Right hindlimb (tissue), 1 donor: Measurements from ENCODE around the gene ANKRD35.

Experiments
- DNase-seq: peaks from one replicate; pipeline ENCODE4 v3.0.0-alpha.2; 2018

ANKRD35 gene

GRCh38 chr1:145895471-145895870 lies 9.8 kb upstream of the ANKRD35 start:
- no peak for DNase-seq

GRCh38 chr1:145893306-145894055 lies 7.8 kb upstream of the ANKRD35 start:
- DNase-seq: no peak

- DNase-seq: peak; percentile 10
Measured at GRCh38 chr1:145892486-145893087, 6.9 kb upstream of the ANKRD35 start.

- peak; percentile 95 for DNase-seq
Measured at GRCh38 chr1:145891587-145892485, 6.2 kb upstream of the ANKRD35 start.

GRCh38 chr1:145891143-145891542 lies 5.5 kb upstream of the ANKRD35 start:
- DNase-seq: no peak

- DNase-seq: no peak
Measured at GRCh38 chr1:145889722-145890121, 4.1 kb upstream of the ANKRD35 start.

- DNase-seq: no peak
Measured at GRCh38 chr1:145887631-145888030, 2.0 kb upstream of the ANKRD35 start.

- no peak for DNase-seq
Measured at GRCh38 chr1:145886816-145887215, 1.1 kb upstream of the ANKRD35 start.

- DNase-seq: no peak
Measured at GRCh38 chr1:145886390-145886789, 724 bp upstream of the ANKRD35 start.

- no peak for DNase-seq
Measured at GRCh38 chr1:145884675-145885074, 991 bp downstream of the ANKRD35 start.

- no peak for DNase-seq
Measured at GRCh38 chr1:145879775-145880174, 5.9 kb downstream of the ANKRD35 start.

- no peak for DNase-seq
Measured at GRCh38 chr1:145878724-145879123, 6.9 kb downstream of the ANKRD35 start.

GRCh38 chr1:145877923-145878486 lies 7.7 kb downstream of the ANKRD35 start:
- no peak for DNase-seq

GRCh38 chr1:145874646-145875045 lies 11.0 kb downstream of the ANKRD35 start:
- DNase-seq: no peak

- peak; percentile 70 for DNase-seq
Measured at GRCh38 chr1:145871994-145872924, 13.4 kb downstream of the ANKRD35 start.

GRCh38 chr1:145868232-145868631 lies 17.4 kb downstream of the ANKRD35 start:
- no peak for DNase-seq

GRCh38 chr1:145863282-145864018 lies 22.2 kb downstream of the ANKRD35 start:
- DNase-seq: peak; percentile 92

- peak; percentile 96 for DNase-seq
Measured at GRCh38 chr1:145859491-145860023, 26.1 kb downstream of the ANKRD35 start.

GRCh38 chr1:145858901-145859490 lies 26.7 kb downstream of the ANKRD35 start, which contains the start of gene PIAS3:
TSS of gene PIAS3 (minus strand) at chr1:145859081. CDS start at chr1:145858990, 91 bp downstream.
- DNase-seq: peak; percentile 98

- DNase-seq: no peak
Measured at GRCh38 chr1:145858238-145858900, 27.3 kb downstream of the ANKRD35 start.
